ENCODE measurements around the gene ZDBF2. TPM values are rescaled to one million over a fixed set of nuclear protein-coding genes. Genes with fewer than 3 reads are reported as not detected.

Gene ZDBF2
- total RNA-seq, 1 donor from 2014 or later = 40.9 TPM

DNA sequence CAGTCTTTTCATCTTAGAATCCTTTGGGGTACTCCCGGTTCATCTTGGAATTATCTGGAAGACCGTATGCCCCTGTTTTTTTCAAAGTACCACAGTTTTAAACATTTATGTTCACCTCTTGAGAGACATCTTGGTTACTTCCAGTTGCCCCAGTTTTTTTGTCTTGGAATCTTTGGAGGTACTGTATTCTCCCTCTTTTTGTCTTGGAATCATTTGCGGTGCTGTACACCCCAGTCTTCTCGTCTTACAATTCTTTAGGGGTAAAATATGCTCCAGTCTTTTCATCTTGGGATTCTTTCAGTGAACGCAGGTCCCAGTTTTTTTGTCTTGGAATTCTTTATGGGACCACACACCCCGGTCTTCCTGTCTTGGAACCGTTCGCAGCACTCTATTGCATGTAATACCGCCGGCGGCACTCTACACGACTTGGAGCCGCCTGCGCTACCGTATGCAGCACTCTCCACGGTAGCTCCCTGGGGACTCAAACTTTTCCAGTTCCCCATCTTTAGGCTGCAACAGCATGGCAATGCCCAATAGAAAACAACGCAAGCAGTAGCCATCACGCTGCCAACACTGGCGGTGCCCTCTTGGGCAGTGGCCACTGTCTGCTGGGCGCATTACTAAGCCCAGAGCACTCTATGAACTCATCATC lies 21.2 kb upstream of the ZDBF2 start:
- Histone ChIP-seq H2AFZ (ENCODE audit: low read depth, low read length) (no peak overlapping the region), H3K79me2 (ENCODE audit: insufficient read depth, low read length) (no peaks in the 10 kb centered on the region), H3K36me3 (ENCODE audit: insufficient read depth, low read length) (no peaks in the 10 kb centered on the region), H3K9me3 (ENCODE audit: insufficient read depth, low read depth, low read length) (peaks cover 6% of the 10 kb centered on the region), H3K27ac (ENCODE audit: low read depth, low read length) (no peak overlapping the region), H3K4me2 (ENCODE audit: low read length) (no peak overlapping the region), H4K20me1 (ENCODE audit: insufficient read depth, low read length) (no peaks in the 10 kb centered on the region), H3K27me3 (ENCODE audit: insufficient read depth, low read length) (peaks cover 59% of the 10 kb centered on the region), H3K4me1 (ENCODE audit: insufficient read depth, low read length) (no peaks in the 10 kb centered on the region), H3K9ac (ENCODE audit: low read length) (no peak overlapping the region), H3K4me3 (ENCODE audit: insufficient read depth, low read depth, low read length) (no peak overlapping the region)
- H3K27ac Mint-ChIP-seq (ENCODE audit: unreplicated experiment) = no peak overlapping the region
- H3K4me3 Mint-ChIP-seq (ENCODE audit: unreplicated experiment) = no peak overlapping the region
- FAIRE-seq (no peak), DNase-seq (ENCODE audit: low read depth) (no peak)
- H3K4me1 Mint-ChIP-seq (ENCODE audit: low read depth, unreplicated experiment) = no peaks in the 10 kb centered on the region
- H3K9me3 Mint-ChIP-seq (ENCODE audit: unreplicated experiment) = peaks cover 11% of the 10 kb centered on the region
- TF ChIP-seq, protein P1, sequence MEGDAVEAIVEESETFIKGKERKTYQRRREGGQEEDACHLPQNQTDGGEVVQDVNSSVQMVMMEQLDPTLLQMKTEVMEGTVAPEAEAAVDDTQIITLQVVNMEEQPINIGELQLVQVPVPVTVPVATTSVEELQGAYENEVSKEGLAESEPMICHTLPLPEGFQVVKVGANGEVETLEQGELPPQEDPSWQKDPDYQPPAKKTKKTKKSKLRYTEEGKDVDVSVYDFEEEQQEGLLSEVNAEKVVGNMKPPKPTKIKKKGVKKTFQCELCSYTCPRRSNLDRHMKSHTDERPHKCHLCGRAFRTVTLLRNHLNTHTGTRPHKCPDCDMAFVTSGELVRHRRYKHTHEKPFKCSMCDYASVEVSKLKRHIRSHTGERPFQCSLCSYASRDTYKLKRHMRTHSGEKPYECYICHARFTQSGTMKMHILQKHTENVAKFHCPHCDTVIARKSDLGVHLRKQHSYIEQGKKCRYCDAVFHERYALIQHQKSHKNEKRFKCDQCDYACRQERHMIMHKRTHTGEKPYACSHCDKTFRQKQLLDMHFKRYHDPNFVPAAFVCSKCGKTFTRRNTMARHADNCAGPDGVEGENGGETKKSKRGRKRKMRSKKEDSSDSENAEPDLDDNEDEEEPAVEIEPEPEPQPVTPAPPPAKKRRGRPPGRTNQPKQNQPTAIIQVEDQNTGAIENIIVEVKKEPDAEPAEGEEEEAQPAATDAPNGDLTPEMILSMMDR (IDR thresholded peaks at IDR 0.05; ENCODE audit: insufficient read depth, low read depth, low read length) = no peak
- TF ChIP-seq EZH2 (IDR thresholded peaks at IDR 0.05; ENCODE audit: insufficient read depth, low read length) = no peak
- peaks cover 2% of the 10 kb centered on the region for H3K27me3 Mint-ChIP-seq (ENCODE audit: low read depth, unreplicated experiment)
- H3K36me3 Mint-ChIP-seq (ENCODE audit: low read depth, unreplicated experiment) = no peaks in the 10 kb centered on the region

DNA sequence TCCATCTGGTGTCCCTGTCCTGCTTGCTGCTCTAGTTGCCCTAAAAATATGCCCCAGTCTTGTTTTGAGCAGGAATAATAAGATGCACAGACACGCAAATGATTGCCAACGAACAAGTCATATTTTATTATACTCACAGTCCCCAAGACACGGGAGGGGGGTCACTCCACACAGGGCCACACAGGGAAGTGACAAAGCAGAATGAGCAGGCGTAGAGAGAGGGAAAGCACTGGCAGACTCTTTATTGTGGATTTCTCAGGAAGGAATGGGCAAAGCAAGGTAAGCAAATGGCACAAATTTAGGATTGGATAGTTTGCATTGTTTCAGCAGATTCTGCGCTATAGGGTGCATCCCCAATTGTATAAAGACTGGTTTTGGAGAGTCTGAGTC lies 20.7 kb upstream of the ZDBF2 start:
- DNase-seq (ENCODE audit: low read depth) = no peak
- H3K79me2 ChIP-seq (ENCODE audit: insufficient read depth, low read length) = no peaks in the 10 kb centered on the region

DNA sequence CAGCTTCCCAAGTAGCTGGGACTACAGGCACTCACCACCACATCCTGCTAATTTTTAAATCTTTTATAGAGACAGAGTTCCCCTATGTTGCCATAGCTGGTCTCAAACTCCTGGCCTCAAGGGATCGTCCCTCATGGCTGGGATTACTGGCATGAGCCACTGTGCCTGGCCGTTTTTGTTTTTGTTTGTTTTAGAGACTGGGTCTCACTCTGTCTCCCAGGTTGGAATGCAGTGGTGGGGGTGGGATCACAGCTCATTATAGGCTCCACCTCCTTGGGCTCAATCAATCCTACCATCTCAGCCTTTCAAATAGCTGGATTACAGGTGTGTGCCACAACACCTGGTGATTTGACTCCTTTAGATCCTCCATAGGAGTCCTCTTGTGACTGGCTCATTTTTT lies 19.5 kb upstream of the ZDBF2 start:
- Histone ChIP-seq H3K27ac (ENCODE audit: low read depth, low read length) (no peak overlapping the region), H3K79me2 (ENCODE audit: insufficient read depth, low read length) (no peaks in the 10 kb centered on the region), H3K36me3 (ENCODE audit: insufficient read depth, low read length) (no peaks in the 10 kb centered on the region), H3K9me3 (ENCODE audit: insufficient read depth, low read depth, low read length) (peaks cover 6% of the 10 kb centered on the region), H3K27me3 (ENCODE audit: insufficient read depth, low read length) (peaks cover 65% of the 10 kb centered on the region), H4K20me1 (ENCODE audit: insufficient read depth, low read length) (no peaks in the 10 kb centered on the region), H3K4me3 (ENCODE audit: insufficient read depth, low read depth, low read length) (no peak overlapping the region), H3K4me2 (ENCODE audit: low read length) (no peak overlapping the region), H3K9ac (ENCODE audit: low read length) (no peak overlapping the region), H3K4me1 (ENCODE audit: insufficient read depth, low read length) (no peaks in the 10 kb centered on the region), H2AFZ (ENCODE audit: low read depth, low read length) (no peak overlapping the region)
- no peak overlapping the region for H3K27ac Mint-ChIP-seq (ENCODE audit: unreplicated experiment)
- H3K4me1 Mint-ChIP-seq (ENCODE audit: low read depth, unreplicated experiment) = no peaks in the 10 kb centered on the region
- peaks cover 2% of the 10 kb centered on the region for H3K27me3 Mint-ChIP-seq (ENCODE audit: low read depth, unreplicated experiment)
- DNase-seq (ENCODE audit: low read depth) = no peak
- peaks cover 11% of the 10 kb centered on the region for H3K9me3 Mint-ChIP-seq (ENCODE audit: unreplicated experiment)
- no peaks in the 10 kb centered on the region for H3K36me3 Mint-ChIP-seq (ENCODE audit: low read depth, unreplicated experiment)
- H3K4me3 Mint-ChIP-seq (ENCODE audit: unreplicated experiment) = no peak overlapping the region
- no peak for FAIRE-seq
- no peak for TF ChIP-seq EZH2 (IDR thresholded peaks at IDR 0.05; ENCODE audit: insufficient read depth, low read length)
- TF ChIP-seq, protein P1 (IDR thresholded peaks at IDR 0.05; ENCODE audit: insufficient read depth, low read depth, low read length) = no peak

More for the DNA sequence above, 20.7 kb upstream of the ZDBF2 start:
- Mint-ChIP-seq H3K27ac (ENCODE audit: unreplicated experiment) (no peak overlapping the region), H3K4me1 (ENCODE audit: low read depth, unreplicated experiment) (no peaks in the 10 kb centered on the region), H3K36me3 (ENCODE audit: low read depth, unreplicated experiment) (no peaks in the 10 kb centered on the region), H3K9me3 (ENCODE audit: unreplicated experiment) (peaks cover 11% of the 10 kb centered on the region), H3K27me3 (ENCODE audit: low read depth, unreplicated experiment) (peaks cover 2% of the 10 kb centered on the region), H3K4me3 (ENCODE audit: unreplicated experiment) (no peak overlapping the region)
- Histone ChIP-seq H3K4me2 (ENCODE audit: low read length) (no peak overlapping the region), H3K9me3 (ENCODE audit: insufficient read depth, low read depth, low read length) (peaks cover 6% of the 10 kb centered on the region), H3K27ac (ENCODE audit: low read depth, low read length) (no peak overlapping the region), H3K36me3 (ENCODE audit: insufficient read depth, low read length) (no peaks in the 10 kb centered on the region), H2AFZ (ENCODE audit: low read depth, low read length) (no peak overlapping the region), H3K4me1 (ENCODE audit: insufficient read depth, low read length) (no peaks in the 10 kb centered on the region), H3K27me3 (ENCODE audit: insufficient read depth, low read length) (peaks cover 61% of the 10 kb centered on the region), H4K20me1 (ENCODE audit: insufficient read depth, low read length) (no peaks in the 10 kb centered on the region), H3K4me3 (ENCODE audit: insufficient read depth, low read depth, low read length) (no peak overlapping the region), H3K9ac (ENCODE audit: low read length) (no peak overlapping the region)
- no peak for TF ChIP-seq EZH2 (IDR thresholded peaks at IDR 0.05; ENCODE audit: insufficient read depth, low read length)
- TF ChIP-seq, protein P1 (IDR thresholded peaks at IDR 0.05; ENCODE audit: insufficient read depth, low read depth, low read length) = no peak
- FAIRE-seq = no peak

Measured in astrocyte (in vitro differentiated cells and primary cell).